ENCODE results near the gene SEMA4D.

GRCh38 chr9:89376286-89376685 lies 121.6 kb downstream of the SEMA4D start:
- TF ChIP-seq CTCF (IDR thresholded peaks at IDR 0.05) = no peak
- TF ChIP-seq POLR2A (IDR thresholded peaks at IDR 0.05) = no peak

Measured in adrenal gland (tissue), 5 donors.